CD4-positive, alpha-beta T cell treated with Interleukin-4 for 1 hour (primary cell): ENCODE measurements around the gene FAT1.
"Not testable (repeated sequence)": the region's sequence is repeated elsewhere in the genome, so short reads cannot be mapped to it uniquely, and the experiment has no call there.

ENCODE experiments used
- DNase-seq, 2 donors: peaks; one replicate each; pipeline ENCODE4 v3.0.0-alpha.2; 2020 to 2022

FAT1 gene

GRCh38 chr4:186695392-186695791 is 28.3 kb downstream of the FAT1 start:
- no peak for DNase-seq

DNA sequence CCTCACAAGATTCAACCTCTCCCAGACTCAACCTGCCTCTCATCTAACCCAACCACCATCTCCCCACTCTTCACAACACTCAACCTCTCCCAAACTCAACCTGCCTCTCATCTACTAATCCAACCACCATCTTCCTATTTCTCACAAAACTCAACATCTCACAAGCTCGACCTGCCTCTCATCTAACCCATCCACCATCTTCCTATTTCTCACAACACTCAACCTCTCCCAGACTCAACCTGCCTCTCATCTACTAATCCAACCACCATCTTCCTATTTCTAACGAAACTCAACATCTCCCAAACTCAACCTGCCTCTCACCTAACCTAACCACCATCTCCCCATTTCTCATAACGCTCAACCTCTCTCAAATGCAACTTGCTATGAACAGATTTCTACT is 29.8 kb downstream of the FAT1 start:
- DNase-seq: no peak

DNA sequence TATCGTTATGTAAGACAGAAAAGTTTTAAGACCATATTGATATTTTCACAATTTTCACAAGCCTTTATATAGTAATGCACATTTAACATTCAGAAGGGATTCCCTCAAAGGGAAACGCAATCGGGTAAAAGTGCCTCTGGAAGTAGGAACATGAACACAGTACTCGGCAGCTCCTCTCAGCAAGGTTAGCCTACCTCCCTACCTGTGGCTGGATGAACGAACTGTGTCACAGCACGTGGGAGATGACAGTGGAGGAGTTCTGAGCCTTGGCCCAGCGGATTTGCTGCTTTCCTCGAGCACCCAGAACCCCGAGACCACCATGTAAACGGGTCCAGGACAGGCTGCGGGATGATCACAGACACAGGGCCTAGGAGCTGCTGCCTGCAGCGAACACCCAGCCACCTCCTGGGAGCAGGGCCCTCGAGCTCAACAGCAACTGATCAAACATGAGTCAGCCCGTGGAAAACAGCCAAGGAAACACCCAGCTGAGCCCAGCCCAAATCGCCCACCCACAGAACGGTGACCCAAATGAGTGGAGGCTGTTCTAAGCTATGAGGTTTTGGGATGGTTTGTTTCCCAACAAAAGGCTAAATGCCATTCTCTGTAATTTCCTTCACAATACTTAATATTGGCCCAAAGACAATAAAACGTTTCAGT is 30.4 kb downstream of the FAT1 start:
- no peak for DNase-seq

DNA sequence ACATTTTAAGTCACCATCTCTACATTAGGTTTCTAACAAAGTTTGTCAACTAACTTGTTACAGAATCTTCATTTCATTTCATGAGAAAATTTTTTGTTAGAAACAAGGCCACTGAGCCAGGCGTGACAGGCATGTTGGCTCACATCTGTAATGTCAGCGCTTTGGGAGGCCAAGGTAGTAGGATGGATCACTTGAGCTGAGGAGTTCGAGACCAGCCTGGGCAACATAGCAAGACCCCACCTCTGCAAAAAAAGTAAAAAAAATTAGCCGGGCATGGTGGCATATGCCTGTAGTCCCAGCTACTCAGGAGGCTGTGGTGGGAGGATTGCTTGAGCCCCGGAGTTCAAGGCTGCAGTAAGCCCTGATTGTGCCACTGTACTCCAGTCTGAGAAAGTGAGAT is 32.3 kb downstream of the FAT1 start:
- DNase-seq: no peak

DNA sequence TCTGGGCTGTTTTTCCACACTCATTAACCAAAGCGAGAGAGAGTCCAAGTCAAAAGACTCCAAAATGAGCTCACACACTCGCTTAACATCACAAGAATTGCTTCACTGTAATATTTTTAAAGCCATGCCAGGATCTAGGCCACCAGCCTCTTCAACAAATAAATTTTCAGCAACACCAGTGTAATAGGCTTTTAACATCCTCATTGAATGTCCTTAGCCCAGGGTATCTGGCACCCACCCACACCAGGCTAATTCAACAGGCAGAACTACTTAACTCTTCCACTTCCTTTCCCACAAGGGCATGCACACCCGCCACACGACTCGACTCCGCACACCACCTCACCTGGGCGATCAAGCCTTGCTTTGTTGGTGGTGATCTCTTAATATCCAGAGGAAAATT is 34.2 kb downstream of the FAT1 start:
- no peak for DNase-seq

DNA sequence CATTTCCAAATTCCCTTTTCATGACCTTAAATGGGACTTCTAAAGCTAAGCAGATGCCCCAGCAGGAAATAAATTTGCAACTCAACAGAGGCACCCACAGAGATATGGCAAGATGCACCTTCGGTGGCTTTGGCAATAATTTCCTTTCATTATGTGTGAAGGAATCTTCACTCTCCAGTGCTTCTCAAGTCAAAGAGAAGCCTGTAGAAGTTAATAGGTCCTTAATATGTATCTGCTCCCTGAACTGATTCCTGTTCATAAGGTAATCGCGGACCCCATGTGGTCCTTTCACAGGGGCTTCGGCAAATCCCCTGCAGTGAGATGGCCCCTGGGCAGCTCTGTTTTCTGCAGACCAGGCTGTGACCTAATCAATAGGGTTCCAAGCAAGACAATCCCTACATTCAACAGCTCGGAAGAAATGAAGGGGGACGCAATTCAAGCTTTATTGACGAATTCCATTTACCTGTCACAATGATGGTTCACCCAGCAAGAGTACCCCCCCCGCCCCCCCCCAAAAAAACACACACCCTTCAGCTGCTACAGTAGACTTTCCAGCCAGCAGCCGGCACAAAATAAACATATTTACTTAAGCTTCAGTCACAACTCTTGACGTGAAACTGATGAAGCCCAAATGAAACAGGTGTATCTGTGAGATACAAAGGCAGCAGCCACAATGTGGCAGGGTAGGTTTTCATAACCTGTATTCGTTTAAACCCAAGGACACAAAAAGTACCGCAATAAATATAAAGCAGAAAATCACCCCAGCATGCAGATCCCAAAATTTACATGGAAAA is 35.3 kb downstream of the FAT1 start:
- no peak for DNase-seq

DNA sequence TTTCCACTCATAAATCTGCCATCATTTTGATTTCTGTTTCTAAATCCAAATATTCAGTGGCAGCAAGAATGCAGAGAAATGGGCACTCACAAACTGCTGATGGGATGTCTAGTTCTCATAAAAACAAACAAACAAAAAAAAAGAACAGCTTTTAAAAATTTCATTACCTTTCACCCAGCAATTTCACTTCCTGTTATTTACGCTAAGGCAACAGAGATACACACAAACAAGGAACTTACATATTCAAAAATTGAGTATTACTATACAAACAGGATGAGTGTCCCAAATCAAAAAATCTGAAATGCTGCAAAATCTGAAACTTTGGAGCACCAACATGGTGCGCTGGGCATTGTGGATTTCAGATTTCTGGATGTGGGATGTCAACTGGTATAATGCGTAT is 36.4 kb downstream of the FAT1 start:
- no peak for DNase-seq

GRCh38 chr4:186685767-186686183 is 37.9 kb downstream of the FAT1 start:
- no peak for DNase-seq

DNA sequence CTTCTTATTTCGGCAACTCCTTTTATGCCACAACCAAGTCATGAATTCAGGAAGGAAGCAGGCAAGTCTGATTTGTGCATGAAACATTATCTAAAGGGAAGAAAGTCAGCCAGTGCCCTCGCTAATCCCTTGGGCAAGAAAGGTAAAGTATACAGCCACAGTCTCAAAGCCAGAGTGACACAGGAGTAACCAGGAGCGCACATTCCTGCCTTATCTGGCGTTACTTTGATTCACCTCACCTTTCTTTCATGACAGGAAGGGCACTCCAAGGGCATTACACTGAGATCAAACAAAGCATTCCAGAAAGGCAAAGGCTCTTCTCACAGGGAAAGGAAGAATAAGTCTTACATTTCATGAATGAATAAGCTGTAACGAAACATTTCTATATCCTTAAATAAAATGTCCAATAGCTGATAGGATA is 38.8 kb downstream of the FAT1 start:
- DNase-seq: no peak

GRCh38 chr4:186684220-186684619 is 39.4 kb downstream of the FAT1 start:
- DNase-seq: no peak

DNA sequence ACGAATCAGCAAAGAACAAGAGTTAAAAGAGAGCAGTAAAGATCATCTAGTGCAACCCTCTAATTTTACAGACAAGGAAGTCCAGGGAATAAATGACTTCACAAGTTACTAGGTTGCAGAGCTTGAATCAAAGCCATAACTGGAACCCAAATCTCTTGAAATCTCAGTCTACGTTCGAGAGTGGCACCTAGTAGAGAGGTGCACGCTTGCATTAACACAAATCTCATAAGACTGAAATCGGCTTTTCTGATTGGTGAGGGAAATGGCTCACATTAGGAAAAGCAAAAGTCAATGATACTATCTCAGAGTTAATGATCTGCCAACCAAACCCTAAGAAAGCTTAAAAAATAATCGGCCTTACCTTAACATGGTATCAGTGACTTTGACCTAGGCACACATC is 43.0 kb downstream of the FAT1 start:
- no peak for DNase-seq

DNA sequence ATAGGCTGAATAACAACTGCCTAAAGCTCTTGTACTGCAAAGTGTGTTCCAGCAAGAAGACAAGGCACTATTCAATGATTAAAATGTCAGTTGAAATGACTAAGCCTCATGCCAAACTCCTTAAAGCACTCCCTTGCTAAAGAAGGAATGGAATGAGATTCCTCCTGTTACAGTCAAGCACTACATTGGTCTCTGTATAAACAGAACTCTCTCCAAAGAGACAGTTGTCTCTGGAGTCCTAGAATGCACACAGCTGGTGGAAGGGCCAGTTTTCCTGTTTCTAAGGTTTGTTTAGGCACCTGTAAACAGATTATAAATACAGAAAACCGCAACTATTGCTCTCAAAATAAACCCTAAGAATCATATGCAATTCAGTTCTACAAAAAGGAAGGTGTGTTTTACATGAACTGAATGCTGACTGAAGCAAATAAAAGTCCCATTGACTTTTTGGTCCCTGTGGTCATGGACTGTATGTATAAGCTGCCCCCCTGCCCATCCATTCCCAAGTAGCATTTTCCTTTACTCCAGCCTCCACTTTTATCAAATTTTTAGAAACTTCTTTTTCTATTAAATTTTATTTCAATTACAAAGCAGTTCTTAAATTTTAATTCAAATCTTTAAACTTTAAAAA is 47.0 kb downstream of the FAT1 start:
- no peak for DNase-seq

GRCh38 chr4:186669735-186670134 is 53.9 kb downstream of the FAT1 start:
- no peak for DNase-seq

GRCh38 chr4:186669159-186669731 is 54.4 kb downstream of the FAT1 start:
- DNase-seq: no peak

GRCh38 chr4:186666750-186667149 is 56.9 kb downstream of the FAT1 start:
- no peak for DNase-seq

DNA sequence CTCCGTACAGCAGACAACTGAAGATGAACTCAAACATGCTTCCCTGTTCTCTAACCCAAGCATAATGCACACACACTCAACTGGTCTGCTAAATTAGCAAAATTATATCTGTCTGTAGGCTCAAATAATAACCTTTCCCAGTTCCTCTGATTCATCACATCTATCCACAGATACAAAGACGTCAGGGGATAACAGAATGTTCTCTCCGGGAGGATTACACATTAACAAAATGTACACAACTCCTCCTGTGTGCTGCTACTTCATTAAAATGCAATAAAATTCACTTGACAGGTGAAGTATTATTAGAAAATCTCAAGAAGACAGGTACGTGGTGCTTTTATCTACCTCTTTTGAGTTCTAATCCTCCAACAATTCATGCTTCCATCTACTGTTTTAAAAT is 57.4 kb downstream of the FAT1 start:
- no peak for DNase-seq

GRCh38 chr4:186660403-186660802 is 63.3 kb downstream of the FAT1 start:
- no peak for DNase-seq

DNA sequence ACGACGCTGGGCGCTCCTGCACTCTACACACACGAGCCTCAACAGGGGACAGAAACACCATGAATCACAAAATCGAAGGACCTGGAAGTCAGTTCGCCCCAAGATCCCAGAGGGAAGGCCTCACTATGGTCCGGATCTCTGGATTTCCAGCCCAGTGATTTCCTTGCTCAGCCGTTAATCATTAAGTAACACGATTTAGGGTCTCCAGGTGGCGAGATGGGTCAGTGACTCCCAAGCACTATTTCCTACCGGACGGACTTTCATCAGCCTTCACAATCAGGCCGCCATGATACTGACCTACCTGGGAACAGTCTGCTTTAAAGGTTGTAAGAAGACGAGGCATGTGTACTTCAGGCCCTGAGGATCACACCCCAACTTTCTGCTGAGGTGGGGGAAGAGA is 63.7 kb downstream of the FAT1 start:
- no peak for DNase-seq

- DNase-seq: not testable (repeated sequence)
Measured at GRCh38 chr4:186659456-186659855, 64.2 kb downstream of the FAT1 start.

- no peak for DNase-seq
Measured at GRCh38 chr4:186658657-186659056, 65.0 kb downstream of the FAT1 start.

- no peak for DNase-seq
Measured at GRCh38 chr4:186657764-186658163, 65.9 kb downstream of the FAT1 start.

DNA sequence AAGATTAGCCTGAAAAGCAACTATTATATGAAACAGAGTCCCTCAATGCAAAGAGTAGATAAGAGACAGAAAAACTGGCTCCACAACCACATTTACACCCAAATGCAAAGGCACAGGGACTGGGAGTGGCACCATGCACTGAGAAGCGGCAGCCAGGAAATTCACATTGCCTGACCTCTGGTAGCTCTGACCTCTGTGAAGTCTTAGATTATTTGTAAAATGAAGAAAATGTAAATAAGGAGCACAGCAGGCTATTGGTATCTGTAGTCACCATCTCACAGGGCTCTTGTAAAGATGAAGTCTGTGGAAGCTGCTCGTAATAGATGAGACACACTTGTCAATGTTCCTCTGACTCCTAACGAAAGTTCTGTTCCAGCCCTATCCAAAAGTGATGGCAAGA is 69.7 kb downstream of the FAT1 start:
- DNase-seq: no peak

GRCh38 chr4:186651624-186652023 is 72.0 kb downstream of the FAT1 start:
- DNase-seq: no peak

DNA sequence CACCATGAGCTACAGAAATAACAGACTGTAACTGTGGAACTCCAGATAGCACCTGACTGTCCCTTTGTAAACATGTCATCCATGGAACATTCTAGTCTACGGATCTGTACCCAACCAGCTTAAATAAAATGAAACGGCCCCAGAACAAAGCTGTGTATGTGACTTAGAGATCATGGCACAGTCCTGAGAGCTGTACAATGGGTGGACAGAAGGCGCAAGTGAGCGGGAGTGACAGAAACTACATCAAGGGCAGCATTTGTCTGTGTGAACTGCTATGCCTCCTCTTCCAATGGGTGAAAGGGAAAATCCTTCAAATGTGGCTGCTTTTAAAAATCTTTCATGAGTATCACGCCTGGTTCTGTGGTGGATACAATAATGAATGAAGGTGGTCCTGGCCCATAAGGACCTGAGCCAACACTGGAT is 72.5 kb downstream of the FAT1 start:
- DNase-seq: no peak
